ENCODE results near the gene MVB12B. TPM values are rescaled to one million over a fixed set of nuclear protein-coding genes. Genes with fewer than 3 reads are reported as not detected.
A peak's percentile ranks its signal among the peaks of the same experiment; 100 is the strongest.

Gene MVB12B
- total RNA-seq, 1 donor: 5.4 TPM

DNA sequence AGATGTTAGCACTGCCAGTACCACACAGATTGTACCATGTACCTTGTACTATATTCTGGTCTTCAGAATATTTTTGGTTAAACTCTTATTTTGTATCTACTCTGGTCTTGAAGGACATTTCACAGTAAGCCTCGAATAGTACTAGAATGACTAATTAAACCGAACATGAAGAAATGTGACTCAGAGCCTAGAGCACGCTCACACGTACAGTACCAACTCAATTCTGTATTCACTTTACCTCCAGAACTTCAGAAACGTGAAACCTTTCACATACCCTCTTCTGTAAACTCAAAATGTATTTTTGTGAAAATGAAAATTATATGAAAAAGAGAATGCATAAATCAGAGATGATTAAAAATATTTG is 112.8 kb downstream of the MVB12B start:
- Histone ChIP-seq H3K9me3 (ENCODE audit: low read depth, low read length) (no peaks in the 10 kb centered on the region), H3K79me2 (ENCODE audit: insufficient read depth, low read length) (no peaks in the 10 kb centered on the region), H3K4me2 (ENCODE audit: insufficient read depth, low read length) (no peak overlapping the region), H3K4me1 (ENCODE audit: insufficient read depth, low read length) (peaks cover 21% of the 10 kb centered on the region), H3K27ac (ENCODE audit: low read depth, low read length) (no peak overlapping the region), H4K20me1 (ENCODE audit: insufficient read depth, low read length) (no peaks in the 10 kb centered on the region), H3K4me3 (ENCODE audit: insufficient read depth, low read length) (no peak overlapping the region), H3K36me3 (ENCODE audit: insufficient read depth, low read length) (no peaks in the 10 kb centered on the region), H3K27me3 (ENCODE audit: insufficient read depth, low read length) (no peaks in the 10 kb centered on the region), H2AFZ (ENCODE audit: low read length) (no peak overlapping the region)
- TF ChIP-seq, protein P1, sequence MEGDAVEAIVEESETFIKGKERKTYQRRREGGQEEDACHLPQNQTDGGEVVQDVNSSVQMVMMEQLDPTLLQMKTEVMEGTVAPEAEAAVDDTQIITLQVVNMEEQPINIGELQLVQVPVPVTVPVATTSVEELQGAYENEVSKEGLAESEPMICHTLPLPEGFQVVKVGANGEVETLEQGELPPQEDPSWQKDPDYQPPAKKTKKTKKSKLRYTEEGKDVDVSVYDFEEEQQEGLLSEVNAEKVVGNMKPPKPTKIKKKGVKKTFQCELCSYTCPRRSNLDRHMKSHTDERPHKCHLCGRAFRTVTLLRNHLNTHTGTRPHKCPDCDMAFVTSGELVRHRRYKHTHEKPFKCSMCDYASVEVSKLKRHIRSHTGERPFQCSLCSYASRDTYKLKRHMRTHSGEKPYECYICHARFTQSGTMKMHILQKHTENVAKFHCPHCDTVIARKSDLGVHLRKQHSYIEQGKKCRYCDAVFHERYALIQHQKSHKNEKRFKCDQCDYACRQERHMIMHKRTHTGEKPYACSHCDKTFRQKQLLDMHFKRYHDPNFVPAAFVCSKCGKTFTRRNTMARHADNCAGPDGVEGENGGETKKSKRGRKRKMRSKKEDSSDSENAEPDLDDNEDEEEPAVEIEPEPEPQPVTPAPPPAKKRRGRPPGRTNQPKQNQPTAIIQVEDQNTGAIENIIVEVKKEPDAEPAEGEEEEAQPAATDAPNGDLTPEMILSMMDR (IDR thresholded peaks at IDR 0.05; ENCODE audit: extremely low read depth, low read depth, low read length): no peak
- peak; percentile 95 for DNase-seq (ENCODE audit: insufficient read length, low spot score, missing footprints)

DNA sequence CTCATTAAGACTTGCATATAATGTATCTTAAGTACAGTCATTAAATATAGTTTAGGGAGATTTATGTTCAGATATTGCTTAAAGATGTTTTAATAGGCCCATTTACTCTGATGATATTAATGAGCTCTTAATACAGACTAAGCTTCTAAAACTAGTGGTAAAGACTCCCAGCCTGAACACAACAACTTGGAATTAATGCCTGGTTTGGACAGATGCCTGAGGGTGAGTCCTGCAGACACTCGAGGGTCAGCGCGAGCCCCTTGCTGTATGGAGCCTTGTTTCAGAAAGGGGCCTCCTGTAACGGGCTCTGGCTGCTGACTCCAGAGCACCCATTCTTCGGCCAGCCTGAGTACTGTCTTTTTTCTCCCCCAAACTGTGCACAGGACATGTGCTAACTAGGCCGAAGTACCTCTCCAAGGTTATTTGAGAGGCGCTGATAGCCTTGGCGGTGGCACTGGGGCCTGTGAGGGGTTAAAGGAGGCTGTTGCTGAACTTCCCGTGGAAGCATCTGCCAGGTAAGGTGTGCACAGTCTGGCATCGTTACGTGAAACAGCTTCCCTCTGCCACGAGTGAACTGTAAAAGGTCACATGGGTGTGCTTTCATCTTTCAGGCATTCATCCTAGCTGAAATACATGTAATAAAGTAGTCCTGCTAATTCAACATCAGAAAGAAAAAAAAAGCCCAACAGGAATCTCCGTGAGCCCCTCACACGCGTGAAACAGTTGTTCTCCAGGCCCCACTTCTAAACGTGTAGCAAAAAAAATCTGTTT is 113.4 kb downstream of the MVB12B start:
- Histone ChIP-seq H3K4me3 (ENCODE audit: insufficient read depth, low read length) (no peak overlapping the region), H3K9me3 (ENCODE audit: low read depth, low read length) (no peaks in the 10 kb centered on the region), H3K79me2 (ENCODE audit: insufficient read depth, low read length) (no peaks in the 10 kb centered on the region), H3K4me2 (ENCODE audit: insufficient read depth, low read length) (no peak overlapping the region), H3K4me1 (ENCODE audit: insufficient read depth, low read length) (peaks cover 21% of the 10 kb centered on the region), H3K27ac (ENCODE audit: low read depth, low read length) (no peak overlapping the region), H3K36me3 (ENCODE audit: insufficient read depth, low read length) (no peaks in the 10 kb centered on the region), H2AFZ (ENCODE audit: low read length) (no peak overlapping the region), H4K20me1 (ENCODE audit: insufficient read depth, low read length) (no peaks in the 10 kb centered on the region), H3K27me3 (ENCODE audit: insufficient read depth, low read length) (no peaks in the 10 kb centered on the region)
- no peak for DNase-seq (ENCODE audit: insufficient read length, low spot score, missing footprints)
- TF ChIP-seq, protein P1 (IDR thresholded peaks at IDR 0.05; ENCODE audit: extremely low read depth, low read depth, low read length): no peak

DNA sequence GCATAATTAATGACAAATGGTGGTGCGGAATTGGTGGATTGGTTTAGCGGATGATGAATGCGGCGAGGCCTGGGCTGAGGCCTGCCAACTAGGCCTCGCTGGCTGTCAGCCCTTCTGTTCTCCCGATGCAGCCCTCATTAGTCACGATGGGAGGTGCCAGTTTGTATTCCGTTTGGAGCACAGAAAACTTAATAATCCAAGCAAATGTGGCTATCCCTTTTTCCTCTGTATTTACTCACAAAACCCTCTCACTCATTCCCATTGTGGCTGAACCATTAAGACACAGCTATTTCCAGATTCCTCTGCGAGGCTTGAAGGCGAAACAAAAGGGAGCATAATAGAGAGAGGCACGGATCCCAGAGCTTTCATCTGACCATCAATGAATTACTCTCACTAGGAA is 114.3 kb downstream of the MVB12B start:
- H3K36me3 ChIP-seq (ENCODE audit: insufficient read depth, low read length): no peaks in the 10 kb centered on the region
- no peak overlapping the region for H3K4me2 ChIP-seq (ENCODE audit: insufficient read depth, low read length)
- no peaks in the 10 kb centered on the region for H4K20me1 ChIP-seq (ENCODE audit: insufficient read depth, low read length)
- no peaks in the 10 kb centered on the region for H3K9me3 ChIP-seq (ENCODE audit: low read depth, low read length)
- peaks cover 21% of the 10 kb centered on the region for H3K4me1 ChIP-seq (ENCODE audit: insufficient read depth, low read length)
- no peak overlapping the region for H3K27ac ChIP-seq (ENCODE audit: low read depth, low read length)
- H2AFZ ChIP-seq (ENCODE audit: low read length): no peak overlapping the region
- DNase-seq (ENCODE audit: insufficient read length, low spot score, missing footprints): no peak
- H3K79me2 ChIP-seq (ENCODE audit: insufficient read depth, low read length): no peaks in the 10 kb centered on the region
- no peaks in the 10 kb centered on the region for H3K27me3 ChIP-seq (ENCODE audit: insufficient read depth, low read length)
- no peak overlapping the region for H3K4me3 ChIP-seq (ENCODE audit: insufficient read depth, low read length)
- TF ChIP-seq, protein P1 (IDR thresholded peaks at IDR 0.05; ENCODE audit: extremely low read depth, low read depth, low read length): no peak

DNA sequence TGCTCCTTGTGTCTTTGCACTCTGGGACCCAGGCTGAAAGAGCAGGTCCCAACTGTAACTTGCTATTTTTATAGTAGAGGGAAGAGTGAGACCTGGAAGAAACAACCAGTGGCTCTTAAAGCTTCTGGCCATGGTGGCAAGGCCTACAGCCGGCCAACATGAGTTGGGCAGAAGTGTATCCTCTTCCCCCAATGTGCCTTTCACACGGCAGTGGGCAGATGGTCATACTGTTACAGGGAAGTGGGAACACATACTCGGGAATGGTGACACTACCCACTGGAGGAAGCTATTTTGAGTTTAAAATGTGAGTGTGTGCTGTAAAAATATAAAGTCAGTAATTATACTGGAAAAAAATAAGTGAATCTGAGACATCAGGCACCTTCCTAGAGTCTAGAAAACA is 116.0 kb downstream of the MVB12B start:
- H3K4me1 ChIP-seq (ENCODE audit: insufficient read depth, low read length): peaks cover 12% of the 10 kb centered on the region
- no peak overlapping the region for H3K4me3 ChIP-seq (ENCODE audit: insufficient read depth, low read length)
- no peaks in the 10 kb centered on the region for H3K9me3 ChIP-seq (ENCODE audit: low read depth, low read length)
- no peaks in the 10 kb centered on the region for H3K36me3 ChIP-seq (ENCODE audit: insufficient read depth, low read length)
- no peak overlapping the region for H2AFZ ChIP-seq (ENCODE audit: low read length)
- H3K27ac ChIP-seq (ENCODE audit: low read depth, low read length): no peak overlapping the region
- no peaks in the 10 kb centered on the region for H4K20me1 ChIP-seq (ENCODE audit: insufficient read depth, low read length)
- no peak for DNase-seq (ENCODE audit: insufficient read length, low spot score, missing footprints)
- H3K79me2 ChIP-seq (ENCODE audit: insufficient read depth, low read length): no peaks in the 10 kb centered on the region
- TF ChIP-seq, protein P1 (IDR thresholded peaks at IDR 0.05; ENCODE audit: extremely low read depth, low read depth, low read length): no peak
- H3K27me3 ChIP-seq (ENCODE audit: insufficient read depth, low read length): no peaks in the 10 kb centered on the region
- no peak overlapping the region for H3K4me2 ChIP-seq (ENCODE audit: insufficient read depth, low read length)
